ENCODE results near the gene PTCSC3.
"Not testable (repeated sequence)": the region's sequence is repeated elsewhere in the genome, so short reads cannot be mapped to it uniquely, and the experiment has no call there.

DNA sequence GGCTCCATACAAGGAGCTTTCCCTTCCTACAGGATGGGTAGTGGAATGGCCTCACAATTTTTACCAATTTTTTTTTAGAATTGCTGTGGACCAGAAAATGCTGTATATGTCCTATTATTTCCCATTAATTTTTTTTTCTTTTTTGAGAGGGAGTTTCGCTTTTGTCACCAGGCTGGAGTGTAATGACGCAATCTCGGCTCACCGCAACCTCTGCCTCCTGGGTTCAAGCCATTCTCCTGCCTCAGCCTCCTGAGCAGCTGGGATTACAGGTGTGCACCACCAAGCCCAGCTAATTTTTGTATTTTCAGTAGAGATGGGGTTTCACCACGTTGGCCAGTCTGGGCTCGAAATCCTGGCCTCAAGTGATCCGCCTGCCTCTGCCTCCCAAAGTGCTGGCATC lies 72.3 kb downstream of the PTCSC3 start:
- TF ChIP-seq, protein P1, sequence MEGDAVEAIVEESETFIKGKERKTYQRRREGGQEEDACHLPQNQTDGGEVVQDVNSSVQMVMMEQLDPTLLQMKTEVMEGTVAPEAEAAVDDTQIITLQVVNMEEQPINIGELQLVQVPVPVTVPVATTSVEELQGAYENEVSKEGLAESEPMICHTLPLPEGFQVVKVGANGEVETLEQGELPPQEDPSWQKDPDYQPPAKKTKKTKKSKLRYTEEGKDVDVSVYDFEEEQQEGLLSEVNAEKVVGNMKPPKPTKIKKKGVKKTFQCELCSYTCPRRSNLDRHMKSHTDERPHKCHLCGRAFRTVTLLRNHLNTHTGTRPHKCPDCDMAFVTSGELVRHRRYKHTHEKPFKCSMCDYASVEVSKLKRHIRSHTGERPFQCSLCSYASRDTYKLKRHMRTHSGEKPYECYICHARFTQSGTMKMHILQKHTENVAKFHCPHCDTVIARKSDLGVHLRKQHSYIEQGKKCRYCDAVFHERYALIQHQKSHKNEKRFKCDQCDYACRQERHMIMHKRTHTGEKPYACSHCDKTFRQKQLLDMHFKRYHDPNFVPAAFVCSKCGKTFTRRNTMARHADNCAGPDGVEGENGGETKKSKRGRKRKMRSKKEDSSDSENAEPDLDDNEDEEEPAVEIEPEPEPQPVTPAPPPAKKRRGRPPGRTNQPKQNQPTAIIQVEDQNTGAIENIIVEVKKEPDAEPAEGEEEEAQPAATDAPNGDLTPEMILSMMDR (IDR thresholded peaks at IDR 0.05), result not testable (repeated sequence)
- not testable (repeated sequence) for TF ChIP-seq EP300 (IDR thresholded peaks at IDR 0.05)

Measured in gastroesophageal sphincter (tissue), 3 donors.